Activated T-helper 17 cell treated with anti-CD3 and anti-CD28 coated beads, Interleukin-2, amount 50 U/mL, for 72 hours (primary cell): ENCODE results near the gene RREB1. TPM values are rescaled to one million over a fixed set of nuclear protein-coding genes. Genes with fewer than 3 reads are reported as not detected.

Experiments used
- ATAC-seq: fragments of 150-1000 bp; cut with Tn5 transposase; replicated peaks from 2 replicates; pipeline ENCODE4 v1.10.0; 2021; ENCODE audit warnings: mild to moderate bottlenecking, moderate library complexity
- H3K27ac Mint-ChIP-seq: one replicate; pipeline ENCODE4 v1.8.0; 2022; ENCODE audit warnings: mixed read lengths
- H3K27me3 Mint-ChIP-seq: one replicate; pipeline ENCODE4 v1.8.0; 2022; ENCODE audit warnings: mixed read lengths
- H3K36me3 Mint-ChIP-seq: one replicate; pipeline ENCODE4 v1.8.0; 2022; ENCODE audit warnings: low read depth, mild to moderate bottlenecking, mixed read lengths
- H3K4me1 Mint-ChIP-seq: one replicate; pipeline ENCODE4 v1.8.0; 2022; ENCODE audit warnings: mixed read lengths
- H3K4me3 Mint-ChIP-seq: one replicate; pipeline ENCODE4 v1.8.0; 2022; ENCODE audit warnings: mild to moderate bottlenecking, mixed read lengths
- H3K9me3 Mint-ChIP-seq: one replicate; pipeline ENCODE4 v1.8.0; 2022; ENCODE audit warnings: mixed read lengths
- total RNA-seq, 2 donors: library from RNA; stranded (reverse); gene quantifications; one replicate each; pipeline ENCODE4 v1.2.3, GENCODE V29; 2022

RREB1 gene
- total RNA-seq, 2 donors from 2014 or later: 14.8 to 21.9 TPM

- no peak for ATAC-seq
Measured at GRCh38 chr6:7085911-7086310, 21.9 kb upstream of the RREB1 start.

GRCh38 chr6:7086488-7086887, 21.3 kb upstream of the RREB1 start:
- ATAC-seq: peak; percentile 67
- Mint-ChIP-seq H3K27me3 (peaks cover 12% of the 10 kb centered on the region), H3K27ac (peak overlapping the region; percentile 78), H3K4me3 (peak overlapping the region; percentile 75), H3K36me3 (no peaks in the 10 kb centered on the region), H3K9me3 (no peaks in the 10 kb centered on the region), H3K4me1 (peaks cover 26% of the 10 kb centered on the region)

More at GRCh38 chr6:7085911-7086310, 21.9 kb upstream of the RREB1 start:
- Mint-ChIP-seq H3K27me3 (peaks cover 12% of the 10 kb centered on the region), H3K4me3 (no peak overlapping the region), H3K36me3 (no peaks in the 10 kb centered on the region), H3K27ac (no peak overlapping the region), H3K9me3 (no peaks in the 10 kb centered on the region), H3K4me1 (peaks cover 26% of the 10 kb centered on the region)

- Mint-ChIP-seq H3K4me3 (peak overlapping the region; percentile 75), H3K9me3 (no peaks in the 10 kb centered on the region), H3K4me1 (peaks cover 26% of the 10 kb centered on the region), H3K27me3 (peaks cover 12% of the 10 kb centered on the region), H3K36me3 (no peaks in the 10 kb centered on the region), H3K27ac (peak overlapping the region; percentile 78)
- ATAC-seq: no peak
Measured at GRCh38 chr6:7087066-7087465, 20.7 kb upstream of the RREB1 start.

GRCh38 chr6:7087491-7087979, 20.2 kb upstream of the RREB1 start:
- Mint-ChIP-seq H3K27ac (no peak overlapping the region), H3K36me3 (no peaks in the 10 kb centered on the region), H3K27me3 (peaks cover 12% of the 10 kb centered on the region), H3K4me3 (peak overlapping the region; percentile 75), H3K9me3 (no peaks in the 10 kb centered on the region), H3K4me1 (peaks cover 26% of the 10 kb centered on the region)
- ATAC-seq: peak; percentile 86

- no peak overlapping the region for H3K27ac Mint-ChIP-seq
- H3K27me3 Mint-ChIP-seq: peaks cover 12% of the 10 kb centered on the region
- ATAC-seq: no peak
- H3K4me1 Mint-ChIP-seq: peaks cover 26% of the 10 kb centered on the region
- no peaks in the 10 kb centered on the region for H3K9me3 Mint-ChIP-seq
- H3K4me3 Mint-ChIP-seq: peak overlapping the region; percentile 75
- no peaks in the 10 kb centered on the region for H3K36me3 Mint-ChIP-seq
Measured at GRCh38 chr6:7088076-7088742, 19.6 kb upstream of the RREB1 start.

GRCh38 chr6:7098993-7099392, 8.8 kb upstream of the RREB1 start:
- no peaks in the 10 kb centered on the region for H3K9me3 Mint-ChIP-seq
- peaks cover 3% of the 10 kb centered on the region for H3K27me3 Mint-ChIP-seq
- no peak overlapping the region for H3K4me3 Mint-ChIP-seq
- peaks cover 5% of the 10 kb centered on the region for H3K4me1 Mint-ChIP-seq
- H3K27ac Mint-ChIP-seq: no peak overlapping the region
- no peaks in the 10 kb centered on the region for H3K36me3 Mint-ChIP-seq
- ATAC-seq: no peak

- peaks cover 5% of the 10 kb centered on the region for H3K4me1 Mint-ChIP-seq
- H3K4me3 Mint-ChIP-seq: no peak overlapping the region
- no peak overlapping the region for H3K27ac Mint-ChIP-seq
- H3K27me3 Mint-ChIP-seq: peaks cover 3% of the 10 kb centered on the region
- no peak for ATAC-seq
- H3K36me3 Mint-ChIP-seq: no peaks in the 10 kb centered on the region
- H3K9me3 Mint-ChIP-seq: no peaks in the 10 kb centered on the region
Measured at GRCh38 chr6:7100072-7100752, 7.5 kb upstream of the RREB1 start.

- H3K9me3 Mint-ChIP-seq: no peaks in the 10 kb centered on the region
- peaks cover 3% of the 10 kb centered on the region for H3K27me3 Mint-ChIP-seq
Measured at GRCh38 chr6:7100753-7101081, 7.0 kb upstream of the RREB1 start.

GRCh38 chr6:7101290-7101689, 6.5 kb upstream of the RREB1 start:
- peaks cover 3% of the 10 kb centered on the region for H3K27me3 Mint-ChIP-seq

More at GRCh38 chr6:7100753-7101081, 7.0 kb upstream of the RREB1 start:
- Mint-ChIP-seq H3K36me3 (no peaks in the 10 kb centered on the region), H3K27ac (no peak overlapping the region), H3K4me1 (peaks cover 5% of the 10 kb centered on the region), H3K4me3 (no peak overlapping the region)
- ATAC-seq: no peak

GRCh38 chr6:7104752-7105151, 3.0 kb upstream of the RREB1 start:
- no peak for ATAC-seq
- H3K36me3 Mint-ChIP-seq: peaks cover 4% of the 10 kb centered on the region
- peaks cover 17% of the 10 kb centered on the region for H3K4me1 Mint-ChIP-seq
- H3K9me3 Mint-ChIP-seq: no peaks in the 10 kb centered on the region
- no peaks in the 10 kb centered on the region for H3K27me3 Mint-ChIP-seq
- H3K4me3 Mint-ChIP-seq: no peak overlapping the region
- no peak overlapping the region for H3K27ac Mint-ChIP-seq

More at GRCh38 chr6:7101290-7101689, 6.5 kb upstream of the RREB1 start:
- Mint-ChIP-seq H3K27ac (no peak overlapping the region), H3K4me3 (no peak overlapping the region), H3K9me3 (no peaks in the 10 kb centered on the region), H3K36me3 (no peaks in the 10 kb centered on the region), H3K4me1 (peaks cover 7% of the 10 kb centered on the region)
- no peak for ATAC-seq

- H3K4me3 Mint-ChIP-seq: peak overlapping the region; percentile 88
- peaks cover 15% of the 10 kb centered on the region for H3K36me3 Mint-ChIP-seq
- H3K4me1 Mint-ChIP-seq: peaks cover 26% of the 10 kb centered on the region
- H3K27ac Mint-ChIP-seq: peak overlapping the region; percentile 92
- ATAC-seq: no peak
- no peaks in the 10 kb centered on the region for H3K9me3 Mint-ChIP-seq
- H3K27me3 Mint-ChIP-seq: no peaks in the 10 kb centered on the region
Measured at GRCh38 chr6:7106215-7106751, 1.5 kb upstream of the RREB1 start.

GRCh38 chr6:7106752-7107577, 796 bp upstream of the RREB1 start:
- Mint-ChIP-seq H3K4me3 (peak overlapping the region; percentile 88), H3K27ac (peak overlapping the region; percentile 92), H3K9me3 (no peaks in the 10 kb centered on the region), H3K4me1 (peaks cover 31% of the 10 kb centered on the region), H3K27me3 (no peaks in the 10 kb centered on the region), H3K36me3 (peaks cover 15% of the 10 kb centered on the region)
- peak; percentile 50 for ATAC-seq

- H3K36me3 Mint-ChIP-seq: peaks cover 15% of the 10 kb centered on the region
Measured at GRCh38 chr6:7108196-7108963, 619 bp downstream of the RREB1 start.

More at GRCh38 chr6:7108196-7108963, 619 bp downstream of the RREB1 start:
- Mint-ChIP-seq H3K9me3 (no peaks in the 10 kb centered on the region), H3K27ac (peak overlapping the region; percentile 86), H3K4me1 (peaks cover 43% of the 10 kb centered on the region), H3K4me3 (peak overlapping the region; percentile 88), H3K27me3 (no peaks in the 10 kb centered on the region)
- ATAC-seq: peak; percentile 33
